HG03469 (cell line): ENCODE data around the gene RHOBTB3.
A peak's percentile ranks its signal among the peaks of the same experiment; 100 is the strongest.
"Not testable (repeated sequence)": the region's sequence is repeated elsewhere in the genome, so short reads cannot be mapped to it uniquely, and the experiment has no call there.

ENCODE experiments used
- ATAC-seq: cut with Tn5 transposase; IDR thresholded peaks from one replicate; pipeline ENCODE4 v1.9.1; 2021; ENCODE audit warnings: mild to moderate bottlenecking, moderate library complexity, moderate number of reproducible peaks; ENCODE audit not compliant: unreplicated experiment

RHOBTB3 gene

GRCh38 chr5:95836971-95837370 lies 105.8 kb downstream of the RHOBTB3 start:
- not testable (repeated sequence) for ATAC-seq

GRCh38 chr5:95837492-95837891 lies 106.4 kb downstream of the RHOBTB3 start:
- ATAC-seq, result no peak

DNA sequence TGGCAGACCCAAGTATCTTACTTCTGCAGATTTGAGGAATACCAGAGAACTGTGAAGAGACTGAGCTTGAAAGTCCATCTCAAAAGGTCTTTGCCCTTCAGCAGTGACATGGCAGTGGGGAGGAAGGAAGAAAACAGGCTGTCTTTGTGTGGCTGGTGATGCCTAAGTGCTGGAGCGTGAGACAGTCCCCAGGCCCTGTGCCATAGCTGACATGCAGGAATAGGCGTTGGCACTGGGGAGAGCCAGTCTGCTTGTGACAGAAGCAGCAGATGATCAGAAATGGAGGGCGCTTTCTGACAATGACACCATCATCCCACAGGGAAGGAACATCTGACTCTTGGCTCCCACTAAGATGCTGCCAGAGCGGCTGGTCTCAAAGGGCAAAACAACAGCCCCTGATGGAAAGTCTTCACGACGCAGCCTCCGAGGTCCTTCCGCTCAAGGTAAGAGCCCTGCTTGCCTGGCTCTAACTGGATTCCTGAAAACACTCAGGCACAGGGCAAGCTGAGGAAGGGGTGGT lies 106.9 kb downstream of the RHOBTB3 start:
- ATAC-seq, result no peak

DNA sequence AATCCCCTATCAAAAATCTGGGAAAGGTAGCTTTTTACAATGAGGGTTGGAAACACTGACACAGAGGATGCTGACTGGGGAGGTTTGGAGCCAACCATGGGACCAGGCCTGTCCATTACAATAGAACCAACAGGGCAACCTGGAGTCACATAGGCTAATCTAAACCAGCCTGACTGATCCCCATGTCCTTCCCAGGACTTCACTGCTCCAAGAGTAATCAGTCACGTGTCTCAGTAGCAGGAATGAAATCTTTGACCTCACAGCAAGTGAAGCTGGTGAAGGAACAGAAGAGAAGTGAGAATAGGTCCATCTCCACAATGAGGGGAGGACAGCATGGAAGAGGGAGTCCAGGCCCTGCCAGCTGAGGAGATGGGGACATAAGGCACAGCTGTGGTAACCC lies 107.4 kb downstream of the RHOBTB3 start:
- ATAC-seq, result no peak

DNA sequence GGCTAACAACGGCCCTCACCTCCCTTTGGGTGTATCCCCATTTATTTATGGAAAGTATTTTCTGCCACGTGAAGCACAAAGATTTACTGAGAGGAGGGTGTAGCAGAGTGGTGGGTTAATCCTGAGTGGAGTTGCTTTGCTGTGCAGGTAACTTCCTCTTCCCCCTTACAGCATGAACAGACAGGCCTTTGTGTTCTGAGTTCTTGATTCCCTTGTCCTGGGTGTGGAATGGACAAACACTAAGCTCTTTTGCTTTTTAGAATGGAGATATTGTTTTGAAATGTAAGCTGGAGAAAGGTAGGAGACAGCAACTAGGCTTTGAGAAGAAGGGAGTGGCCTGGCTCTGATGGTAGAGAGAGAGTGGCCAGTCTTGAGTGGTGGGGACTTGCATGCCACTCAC lies 108.5 kb downstream of the RHOBTB3 start:
- ATAC-seq, result no peak

GRCh38 chr5:95840956-95841705 lies 110.0 kb downstream of the RHOBTB3 start:
- ATAC-seq, result no peak

- ATAC-seq, result no peak
These were observed 111.0 kb downstream of the RHOBTB3 start for GRCh38 chr5:95841914-95842812.

DNA sequence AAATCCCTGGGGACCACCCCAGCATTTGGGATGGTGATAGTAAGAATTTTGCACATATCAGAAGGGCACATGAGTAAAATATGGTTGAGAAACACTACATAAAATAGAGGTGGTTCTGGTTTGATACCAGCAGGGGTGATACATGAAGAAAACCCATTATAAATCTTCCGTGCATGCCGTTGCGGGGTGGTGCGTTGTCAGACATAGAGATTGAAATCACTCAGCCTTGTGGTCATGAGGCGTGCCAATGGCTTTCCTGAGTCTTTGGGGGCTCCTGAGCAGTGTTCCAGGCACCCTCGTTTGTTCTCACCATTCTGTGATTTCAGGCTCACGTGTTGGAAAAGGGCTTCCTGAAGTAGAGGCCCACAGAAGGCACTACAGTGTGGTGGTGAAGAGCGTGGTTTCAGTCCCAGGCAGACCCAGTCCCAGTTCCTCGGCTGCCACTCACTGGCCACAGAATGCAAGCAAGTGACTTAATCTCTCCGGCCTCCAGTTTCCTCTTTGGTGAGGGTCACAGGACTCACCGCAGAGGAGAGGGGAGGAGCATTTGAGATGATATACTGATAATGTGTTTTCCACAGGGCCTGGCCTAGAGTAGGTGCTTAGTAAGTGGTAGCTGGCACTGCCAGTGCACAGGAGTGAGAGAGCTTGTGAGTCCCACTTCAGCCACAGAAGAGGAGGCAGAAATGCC lies 111.9 kb downstream of the RHOBTB3 start:
- ATAC-seq, result peak; percentile 74

- no peak for ATAC-seq
These were observed 112.6 kb downstream of the RHOBTB3 start for GRCh38 chr5:95843733-95844223.

DNA sequence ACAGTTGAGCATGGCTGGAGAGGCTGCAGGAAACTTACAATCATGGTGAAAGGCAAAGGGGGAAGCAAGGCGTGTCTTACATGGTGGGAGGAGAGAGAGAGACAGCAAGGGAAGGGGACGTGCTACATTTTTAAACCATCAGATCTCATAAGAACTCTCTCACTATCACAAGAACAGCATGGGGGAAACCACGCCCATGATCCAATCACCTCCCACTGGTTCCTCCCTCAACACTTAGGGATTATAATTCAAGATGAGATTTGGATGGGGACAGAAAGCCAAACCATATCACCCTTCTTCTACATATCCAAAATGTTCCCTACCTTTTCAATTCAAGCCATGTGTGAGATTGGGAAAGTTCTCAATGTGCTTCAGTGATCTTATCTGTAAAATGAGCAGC lies 114.3 kb downstream of the RHOBTB3 start:
- ATAC-seq, result no peak
